OCI-LY1 (cell line): ENCODE results near the gene BUB1B.

Experiments used
- H2AFZ ChIP-seq: fragments of 200-600 bp; sonication (generic), shearing (Covaris generic); 2 replicates; pipeline ENCODE4 v1.6.0; 2014; ENCODE audit warnings: antibody characterized with exemption, mild to moderate bottlenecking, low read length
- H3F3A ChIP-seq: fragments of 200-600 bp; sonication (generic), shearing (Covaris generic); 2 replicates; pipeline ENCODE4 v1.6.0; 2014; ENCODE audit warnings: mild to moderate bottlenecking, antibody characterized with exemption, low read length, moderate library complexity; ENCODE audit not compliant: insufficient read depth
- H3K27ac ChIP-seq: fragments of 200-600 bp; sonication (generic); 2 replicates; pipeline ENCODE4 v1.5.1; 2014; ENCODE audit warnings: low read length, mixed run types, mild to moderate bottlenecking, low read depth; ENCODE audit not compliant: poor library complexity, severe bottlenecking
- H3K27me3 ChIP-seq: fragments of 200-600 bp; sonication (generic); 2 replicates; pipeline ENCODE4 v1.6.0; 2014; ENCODE audit warnings: antibody characterized with exemption, mild to moderate bottlenecking, low read length, moderate library complexity; ENCODE audit not compliant: insufficient read depth
- H3K36me3 ChIP-seq: fragments of 200-600 bp; sonication (generic); 2 replicates; pipeline ENCODE4 v1.6.1; 2014; ENCODE audit warnings: mild to moderate bottlenecking, antibody characterized with exemption, low read length, moderate library complexity, mixed read lengths; ENCODE audit not compliant: insufficient read depth
- H3K4me1 ChIP-seq: fragments of 200-600 bp; sonication (generic); 2 replicates; pipeline ENCODE4 v1.5.1; 2014; ENCODE audit warnings: mild to moderate bottlenecking, low read length, moderate library complexity; ENCODE audit not compliant: insufficient read depth, severe bottlenecking
- H3K4me2 ChIP-seq: fragments of 200-600 bp; sonication (generic), shearing (Covaris generic); 2 replicates; pipeline ENCODE4 v1.6.1; 2014; ENCODE audit warnings: low read length
- H3K4me3 ChIP-seq: fragments of 200-600 bp; sonication (generic); 2 replicates; pipeline ENCODE4 v1.5.1; 2014; ENCODE audit warnings: low read length, low read depth, mild to moderate bottlenecking, mixed read lengths; ENCODE audit not compliant: poor library complexity, severe bottlenecking
- H3K79me2 ChIP-seq: fragments of 200-600 bp; shearing (Covaris generic); 2 replicates; pipeline ENCODE4 v1.6.1; 2016; ENCODE audit warnings: mixed run types, low read length, mixed read lengths; ENCODE audit not compliant: insufficient read depth
- H3K9ac ChIP-seq: fragments of 200-600 bp; sonication (generic), shearing (Covaris generic); 2 replicates; pipeline ENCODE4 v1.6.1; 2014; ENCODE audit warnings: mild to moderate bottlenecking, low read length, mixed read lengths
- H3K9me2 ChIP-seq: fragments of 200-600 bp; sonication (generic), shearing (Covaris generic); 2 replicates; pipeline ENCODE4 v1.6.1; 2014; ENCODE audit warnings: low read depth, mild to moderate bottlenecking, low read length, mixed read lengths
- H3K9me3 ChIP-seq: fragments of 200-600 bp; shearing (Covaris generic); 2 replicates; pipeline ENCODE4 v1.6.1; 2014; ENCODE audit warnings: low read length, mixed read lengths
- H4K20me1 ChIP-seq: fragments of 200-600 bp; sonication (generic), shearing (Covaris generic); 2 replicates; pipeline ENCODE4 v1.6.0; 2016; ENCODE audit warnings: mild to moderate bottlenecking, low read length; ENCODE audit not compliant: insufficient read depth
- CTCF ChIP-seq: fragments of 200-600 bp; sonication (generic), shearing (Covaris generic); IDR thresholded peaks from 2 replicates; pipeline ENCODE4 v1.5.1; 2017; ENCODE audit warnings: mild to moderate bottlenecking, antibody characterized with exemption, low read length, moderate library complexity, mixed read lengths
- EZH2 ChIP-seq: fragments of 200-600 bp; sonication (generic), shearing (Covaris generic); IDR thresholded peaks from 2 replicates; pipeline ENCODE4 v1.8.0; 2017; ENCODE audit warnings: borderline replicate concordance, mixed run types, mild to moderate bottlenecking, antibody characterized with exemption, low read length, moderate library complexity, mixed read lengths

BUB1B gene

GRCh38 chr15:40248006-40248783 is 87.3 kb downstream of the BUB1B start:
- no peak overlapping the region for H3K4me2 ChIP-seq
- H2AFZ ChIP-seq = no peak overlapping the region
- no peak overlapping the region for H3K4me3 ChIP-seq
- no peak for TF ChIP-seq EZH2
- TF ChIP-seq CTCF = no peak
- H3K27ac ChIP-seq = no peak overlapping the region
- no peak overlapping the region for H3K9ac ChIP-seq
- no peaks in the 10 kb centered on the region for H3K79me2 ChIP-seq
- no peaks in the 10 kb centered on the region for H3K9me2 ChIP-seq
- H3K9me3 ChIP-seq = no peaks in the 10 kb centered on the region
- H3K4me1 ChIP-seq = no peaks in the 10 kb centered on the region
- H3K27me3 ChIP-seq = peaks cover 11% of the 10 kb centered on the region
- H3K36me3 ChIP-seq = no peaks in the 10 kb centered on the region
- no peaks in the 10 kb centered on the region for H3F3A ChIP-seq
- no peaks in the 10 kb centered on the region for H4K20me1 ChIP-seq

GRCh38 chr15:40249477-40250303 is 88.8 kb downstream of the BUB1B start:
- Histone ChIP-seq H3K4me3 (no peak overlapping the region), H3K36me3 (no peaks in the 10 kb centered on the region), H3K79me2 (no peaks in the 10 kb centered on the region), H3K9me2 (no peaks in the 10 kb centered on the region), H3F3A (no peaks in the 10 kb centered on the region), H3K4me2 (no peak overlapping the region), H3K27ac (no peak overlapping the region), H3K9ac (no peak overlapping the region), H2AFZ (no peak overlapping the region), H3K4me1 (no peaks in the 10 kb centered on the region), H3K9me3 (no peaks in the 10 kb centered on the region), H4K20me1 (no peaks in the 10 kb centered on the region), H3K27me3 (peaks cover 11% of the 10 kb centered on the region)
- no peak for TF ChIP-seq EZH2
- TF ChIP-seq CTCF = no peak

GRCh38 chr15:40250304-40250656 is 89.4 kb downstream of the BUB1B start:
- H3K9me2 ChIP-seq = no peaks in the 10 kb centered on the region
- no peaks in the 10 kb centered on the region for H3K4me1 ChIP-seq
- TF ChIP-seq CTCF (no peak), EZH2 (no peak)
- no peaks in the 10 kb centered on the region for H4K20me1 ChIP-seq
- H3K27me3 ChIP-seq = peaks cover 11% of the 10 kb centered on the region
- no peak overlapping the region for H3K4me2 ChIP-seq
- H2AFZ ChIP-seq = no peak overlapping the region
- H3K79me2 ChIP-seq = no peaks in the 10 kb centered on the region
- no peak overlapping the region for H3K4me3 ChIP-seq
- H3K9me3 ChIP-seq = no peaks in the 10 kb centered on the region
- H3K27ac ChIP-seq = no peak overlapping the region
- H3K9ac ChIP-seq = no peak overlapping the region
- no peaks in the 10 kb centered on the region for H3F3A ChIP-seq
- no peaks in the 10 kb centered on the region for H3K36me3 ChIP-seq
